HG03575 (cell line): Measurements from ENCODE around the gene ZNF687.
A peak's percentile ranks its signal among the peaks of the same experiment; 100 is the strongest.
"Not testable (repeated sequence)": the region's sequence is repeated elsewhere in the genome, so short reads cannot be mapped to it uniquely, and the experiment has no call there.

Source experiments
- ATAC-seq: cut with Tn5 transposase; IDR thresholded peaks from one replicate; pipeline ENCODE4 v1.9.1; 2021; ENCODE audit not compliant: unreplicated experiment, insufficient number of reproducible peaks, low FRiP score; ENCODE audit errors: extremely low read depth

The ZNF687 gene

GRCh38 chr1:151281969-151282882, at the start of gene ZNF687:
ZNF687 (plus strand) TSS chr1:151282299; CDS start chr1:151286292, 3,993 bp downstream.
- peak; percentile 61 for ATAC-seq

GRCh38 chr1:151235235-151235634, 46.9 kb upstream of the ZNF687 start:
- no peak for ATAC-seq

GRCh38 chr1:151237678-151238466, 44.2 kb upstream of the ZNF687 start:
- no peak for ATAC-seq

GRCh38 chr1:151238467-151238739, 43.7 kb upstream of the ZNF687 start:
- no peak for ATAC-seq

- no peak for ATAC-seq
Observed at GRCh38 chr1:151242442-151242841, 39.7 kb upstream of the ZNF687 start.

- ATAC-seq = no peak
Observed at GRCh38 chr1:151243683-151244216, 38.3 kb upstream of the ZNF687 start.

GRCh38 chr1:151246786-151247185, 35.3 kb upstream of the ZNF687 start:
- no peak for ATAC-seq

- no peak for ATAC-seq
Observed at GRCh38 chr1:151251656-151252470, 30.2 kb upstream of the ZNF687 start.

GRCh38 chr1:151254217-151255213, 27.6 kb upstream of the ZNF687 start, which contains the start of gene PSMD4:
PSMD4 (plus strand) TSS chr1:151254734; CDS start chr1:151254783, 49 bp downstream.
- ATAC-seq = no peak

GRCh38 chr1:151255381-151255780, 26.7 kb upstream of the ZNF687 start:
- no peak for ATAC-seq

- no peak for ATAC-seq
Observed at GRCh38 chr1:151259351-151259750, 22.7 kb upstream of the ZNF687 start.

- no peak for ATAC-seq
Observed at GRCh38 chr1:151265446-151266236, 16.5 kb upstream of the ZNF687 start.

- ATAC-seq = no peak
Observed at GRCh38 chr1:151266315-151266714, 15.8 kb upstream of the ZNF687 start.

- no peak for ATAC-seq
Observed at GRCh38 chr1:151266821-151267220, 15.3 kb upstream of the ZNF687 start.

- no peak for ATAC-seq
Observed at GRCh38 chr1:151267760-151268159, 14.3 kb upstream of the ZNF687 start.

- ATAC-seq = no peak
Observed at GRCh38 chr1:151273924-151274466, 8.1 kb upstream of the ZNF687 start.

GRCh38 chr1:151275341-151275740, 6.8 kb upstream of the ZNF687 start:
- not testable (repeated sequence) for ATAC-seq
